Upper lobe of left lung (tissue), 4 donors: ENCODE data around the gene TGFBR3L.

Experiments
- CTCF ChIP-seq, 6 experiments: fragments of 450-650 bp in 4 of 6; fragments of 200-600 bp in 2 of 6; sonication (generic) in 2 of 6; IDR thresholded peaks; one replicate each; pipeline ENCODE4 v1.5.1; 2016 to 2019; ENCODE audit warnings: antibody characterized with exemption in 6 of 6
- EP300 ChIP-seq, 4 donors: sonication (generic); formaldehyde crosslinking; IDR thresholded peaks; one replicate each; pipeline ENCODE4 v1.5.1; 2017; ENCODE audit warnings: antibody characterized with exemption in 4 of 4, control low read depth in 2 of 4

GRCh38 chr19:7905268-7905667 lies 9.4 kb upstream of the TGFBR3L start:
- TF ChIP-seq EP300 (IDR thresholded peaks at IDR 0.05) (no peak), CTCF (IDR thresholded peaks at IDR 0.05) (no peak)
